ENCODE measurements around the gene TCF3. TPM values are rescaled to one million over a fixed set of nuclear protein-coding genes. Genes with fewer than 3 reads are reported as not detected.

TCF3 gene
- total and polyA plus RNA-seq, 10 of the 15 experiments (the other 5 are each of a cell fraction or from before 2014, with no cell fraction given), result 6.7 to 282 (median 70.7) TPM

DNA sequence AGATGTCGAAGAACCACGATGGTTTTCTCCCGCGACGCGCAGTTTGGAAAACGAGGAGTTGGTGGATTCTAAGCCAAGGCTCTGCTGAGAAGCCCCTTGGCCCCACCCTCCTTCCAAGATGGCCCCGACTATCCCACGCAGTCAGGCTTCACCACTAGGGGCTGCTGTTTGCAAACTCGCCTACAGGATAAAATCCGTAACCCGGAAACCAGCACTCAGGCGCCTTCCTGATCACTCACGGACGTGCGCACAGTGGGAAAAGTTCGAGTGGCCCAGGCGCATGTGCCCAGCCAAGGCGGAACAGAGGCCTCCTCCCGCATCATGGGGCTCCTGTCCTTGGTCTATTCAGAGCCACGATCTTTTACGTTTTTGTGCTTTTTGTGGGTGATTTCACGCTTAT lies 28.0 kb downstream of the TCF3 start (continued):
- TF ChIP-seq, protein P1, sequence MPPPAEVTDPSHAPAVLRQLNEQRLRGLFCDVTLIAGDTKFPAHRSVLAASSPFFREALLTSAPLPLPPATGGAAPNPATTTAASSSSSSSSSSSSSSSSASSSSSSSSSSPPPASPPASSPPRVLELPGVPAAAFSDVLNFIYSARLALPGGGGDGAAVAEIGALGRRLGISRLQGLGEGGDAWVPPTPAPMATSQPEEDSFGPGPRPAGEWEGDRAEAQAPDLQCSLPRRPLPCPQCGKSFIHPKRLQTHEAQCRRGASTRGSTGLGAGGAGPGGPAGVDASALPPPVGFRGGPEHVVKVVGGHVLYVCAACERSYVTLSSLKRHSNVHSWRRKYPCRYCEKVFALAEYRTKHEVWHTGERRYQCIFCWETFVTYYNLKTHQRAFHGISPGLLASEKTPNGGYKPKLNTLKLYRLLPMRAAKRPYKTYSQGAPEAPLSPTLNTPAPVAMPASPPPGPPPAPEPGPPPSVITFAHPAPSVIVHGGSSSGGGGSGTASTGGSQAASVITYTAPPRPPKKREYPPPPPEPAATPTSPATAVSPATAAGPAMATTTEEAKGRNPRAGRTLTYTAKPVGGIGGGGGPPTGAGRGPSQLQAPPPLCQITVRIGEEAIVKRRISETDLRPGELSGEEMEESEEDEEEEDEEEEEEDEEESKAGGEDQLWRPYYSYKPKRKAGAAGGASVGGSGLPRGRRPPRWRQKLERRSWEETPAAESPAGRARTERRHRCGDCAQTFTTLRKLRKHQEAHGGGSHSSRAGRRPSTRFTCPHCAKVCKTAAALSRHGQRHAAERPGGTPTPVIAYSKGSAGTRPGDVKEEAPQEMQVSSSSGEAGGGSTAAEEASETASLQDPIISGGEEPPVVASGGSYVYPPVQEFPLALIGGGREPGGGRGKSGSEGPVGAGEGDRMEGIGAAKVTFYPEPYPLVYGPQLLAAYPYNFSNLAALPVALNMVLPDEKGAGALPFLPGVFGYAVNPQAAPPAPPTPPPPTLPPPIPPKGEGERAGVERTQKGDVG (CRISPR knock-in tag; IDR thresholded peaks at IDR 0.05), result no peak
- TF ChIP-seq POU2F2 (IDR thresholded peaks at IDR 0.05; ENCODE audit: borderline replicate concordance, low read depth, low read length), result no peak
- TF ChIP-seq, protein P2, sequence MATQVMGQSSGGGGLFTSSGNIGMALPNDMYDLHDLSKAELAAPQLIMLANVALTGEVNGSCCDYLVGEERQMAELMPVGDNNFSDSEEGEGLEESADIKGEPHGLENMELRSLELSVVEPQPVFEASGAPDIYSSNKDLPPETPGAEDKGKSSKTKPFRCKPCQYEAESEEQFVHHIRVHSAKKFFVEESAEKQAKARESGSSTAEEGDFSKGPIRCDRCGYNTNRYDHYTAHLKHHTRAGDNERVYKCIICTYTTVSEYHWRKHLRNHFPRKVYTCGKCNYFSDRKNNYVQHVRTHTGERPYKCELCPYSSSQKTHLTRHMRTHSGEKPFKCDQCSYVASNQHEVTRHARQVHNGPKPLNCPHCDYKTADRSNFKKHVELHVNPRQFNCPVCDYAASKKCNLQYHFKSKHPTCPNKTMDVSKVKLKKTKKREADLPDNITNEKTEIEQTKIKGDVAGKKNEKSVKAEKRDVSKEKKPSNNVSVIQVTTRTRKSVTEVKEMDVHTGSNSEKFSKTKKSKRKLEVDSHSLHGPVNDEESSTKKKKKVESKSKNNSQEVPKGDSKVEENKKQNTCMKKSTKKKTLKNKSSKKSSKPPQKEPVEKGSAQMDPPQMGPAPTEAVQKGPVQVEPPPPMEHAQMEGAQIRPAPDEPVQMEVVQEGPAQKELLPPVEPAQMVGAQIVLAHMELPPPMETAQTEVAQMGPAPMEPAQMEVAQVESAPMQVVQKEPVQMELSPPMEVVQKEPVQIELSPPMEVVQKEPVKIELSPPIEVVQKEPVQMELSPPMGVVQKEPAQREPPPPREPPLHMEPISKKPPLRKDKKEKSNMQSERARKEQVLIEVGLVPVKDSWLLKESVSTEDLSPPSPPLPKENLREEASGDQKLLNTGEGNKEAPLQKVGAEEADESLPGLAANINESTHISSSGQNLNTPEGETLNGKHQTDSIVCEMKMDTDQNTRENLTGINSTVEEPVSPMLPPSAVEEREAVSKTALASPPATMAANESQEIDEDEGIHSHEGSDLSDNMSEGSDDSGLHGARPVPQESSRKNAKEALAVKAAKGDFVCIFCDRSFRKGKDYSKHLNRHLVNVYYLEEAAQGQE (IDR thresholded peaks at IDR 0.05; ENCODE audit: low read depth, low read length), result no peak
- TF ChIP-seq, protein P3, sequence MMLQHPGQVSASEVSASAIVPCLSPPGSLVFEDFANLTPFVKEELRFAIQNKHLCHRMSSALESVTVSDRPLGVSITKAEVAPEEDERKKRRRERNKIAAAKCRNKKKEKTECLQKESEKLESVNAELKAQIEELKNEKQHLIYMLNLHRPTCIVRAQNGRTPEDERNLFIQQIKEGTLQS (IDR thresholded peaks at IDR 0.05; ENCODE audit: borderline replicate concordance, extremely low read depth, low read depth, low read length), result no peak
- no peak for TF ChIP-seq NR2C1 (IDR thresholded peaks at IDR 0.05)
- no peak for TF ChIP-seq CHD2 (IDR thresholded peaks at IDR 0.05; ENCODE audit: borderline replicate concordance, low read depth, low read length)
- TF ChIP-seq, protein P4, sequence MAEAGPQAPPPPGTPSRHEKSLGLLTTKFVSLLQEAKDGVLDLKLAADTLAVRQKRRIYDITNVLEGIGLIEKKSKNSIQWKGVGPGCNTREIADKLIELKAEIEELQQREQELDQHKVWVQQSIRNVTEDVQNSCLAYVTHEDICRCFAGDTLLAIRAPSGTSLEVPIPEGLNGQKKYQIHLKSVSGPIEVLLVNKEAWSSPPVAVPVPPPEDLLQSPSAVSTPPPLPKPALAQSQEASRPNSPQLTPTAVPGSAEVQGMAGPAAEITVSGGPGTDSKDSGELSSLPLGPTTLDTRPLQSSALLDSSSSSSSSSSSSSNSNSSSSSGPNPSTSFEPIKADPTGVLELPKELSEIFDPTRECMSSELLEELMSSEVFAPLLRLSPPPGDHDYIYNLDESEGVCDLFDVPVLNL (IDR thresholded peaks at IDR 0.05; ENCODE audit: low read depth, low read length), result no peak
- TF ChIP-seq GABPA (IDR thresholded peaks at IDR 0.05; ENCODE audit: low read depth), result no peak
- TF ChIP-seq YY1 (IDR thresholded peaks at IDR 0.05; ENCODE audit: low read depth, low read length), result peak; percentile 96
- TF ChIP-seq, protein P5, sequence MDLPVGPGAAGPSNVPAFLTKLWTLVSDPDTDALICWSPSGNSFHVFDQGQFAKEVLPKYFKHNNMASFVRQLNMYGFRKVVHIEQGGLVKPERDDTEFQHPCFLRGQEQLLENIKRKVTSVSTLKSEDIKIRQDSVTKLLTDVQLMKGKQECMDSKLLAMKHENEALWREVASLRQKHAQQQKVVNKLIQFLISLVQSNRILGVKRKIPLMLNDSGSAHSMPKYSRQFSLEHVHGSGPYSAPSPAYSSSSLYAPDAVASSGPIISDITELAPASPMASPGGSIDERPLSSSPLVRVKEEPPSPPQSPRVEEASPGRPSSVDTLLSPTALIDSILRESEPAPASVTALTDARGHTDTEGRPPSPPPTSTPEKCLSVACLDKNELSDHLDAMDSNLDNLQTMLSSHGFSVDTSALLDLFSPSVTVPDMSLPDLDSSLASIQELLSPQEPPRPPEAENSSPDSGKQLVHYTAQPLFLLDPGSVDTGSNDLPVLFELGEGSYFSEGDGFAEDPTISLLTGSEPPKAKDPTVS (IDR thresholded peaks at IDR 0.05; ENCODE audit: low read depth, low read length), result no peak
- no peak for TF ChIP-seq NFYB (IDR thresholded peaks at IDR 0.05; ENCODE audit: insufficient read depth, low read depth, low read length)
- no peak for TF ChIP-seq BRCA1 (IDR thresholded peaks at IDR 0.05; ENCODE audit: low read depth, low read length)
- TF ChIP-seq ZNF24 (IDR thresholded peaks at IDR 0.05), result no peak
- TF ChIP-seq HCFC1 (IDR thresholded peaks at IDR 0.05; ENCODE audit: low read length), result no peak
- peak; percentile 38; the same call in 1 of the 2 replicates for TF ChIP-seq SMC3 (IDR thresholded peaks at IDR 0.05; ENCODE audit: borderline replicate concordance, low read length)
- no peak for TF ChIP-seq NR2C2 (IDR thresholded peaks at IDR 0.05; ENCODE audit: borderline replicate concordance, control insufficient read depth, insufficient read length, low read depth)
- TF ChIP-seq ESRRA (IDR thresholded peaks at IDR 0.05; ENCODE audit: low read length), result no peak
- TF ChIP-seq TAF1 (IDR thresholded peaks at IDR 0.05; ENCODE audit: borderline replicate concordance, low read depth, low read length), result no peak
- TF ChIP-seq, protein P6, sequence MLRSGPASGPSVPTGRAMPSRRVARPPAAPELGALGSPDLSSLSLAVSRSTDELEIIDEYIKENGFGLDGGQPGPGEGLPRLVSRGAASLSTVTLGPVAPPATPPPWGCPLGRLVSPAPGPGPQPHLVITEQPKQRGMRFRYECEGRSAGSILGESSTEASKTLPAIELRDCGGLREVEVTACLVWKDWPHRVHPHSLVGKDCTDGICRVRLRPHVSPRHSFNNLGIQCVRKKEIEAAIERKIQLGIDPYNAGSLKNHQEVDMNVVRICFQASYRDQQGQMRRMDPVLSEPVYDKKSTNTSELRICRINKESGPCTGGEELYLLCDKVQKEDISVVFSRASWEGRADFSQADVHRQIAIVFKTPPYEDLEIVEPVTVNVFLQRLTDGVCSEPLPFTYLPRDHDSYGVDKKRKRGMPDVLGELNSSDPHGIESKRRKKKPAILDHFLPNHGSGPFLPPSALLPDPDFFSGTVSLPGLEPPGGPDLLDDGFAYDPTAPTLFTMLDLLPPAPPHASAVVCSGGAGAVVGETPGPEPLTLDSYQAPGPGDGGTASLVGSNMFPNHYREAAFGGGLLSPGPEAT (IDR thresholded peaks at IDR 0.05; ENCODE audit: low read depth), result no peak
- no peak for TF ChIP-seq RBBP5 (conservative IDR thresholded peaks at IDR 0.05)

Measured in GM12878 (cell line).